Measurements from ENCODE around the gene TM9SF3. TPM values are rescaled to one million over a fixed set of nuclear protein-coding genes. Genes with fewer than 3 reads are reported as not detected.

The TM9SF3 gene
- total and polyA plus RNA-seq, 2 experiments from 2014 or later: 47.4 to 62.8 TPM

DNA sequence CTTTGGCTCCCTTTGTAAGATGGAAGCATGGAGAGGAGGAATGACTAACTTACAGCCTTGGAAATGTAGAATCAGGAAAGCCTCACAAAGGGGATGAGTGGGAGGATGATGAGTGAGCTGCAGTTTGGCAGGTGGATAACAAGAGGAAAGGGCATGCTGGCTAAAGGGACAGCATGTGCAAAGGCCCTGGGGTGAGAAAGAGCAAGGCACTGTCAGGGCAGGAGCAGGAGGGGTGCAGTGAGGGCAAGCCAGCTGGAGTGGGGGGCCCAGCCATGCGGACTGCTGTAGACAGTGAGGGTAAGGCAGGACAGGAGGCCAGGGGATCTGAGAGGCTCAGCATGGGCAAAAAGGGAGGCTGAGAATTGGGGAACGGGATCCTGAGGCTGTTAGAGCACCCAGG lies 93.6 kb downstream of the TM9SF3 start:
- Histone ChIP-seq H3K4me1 (ENCODE audit: low read depth) (no peaks in the 10 kb centered on the region), H3K36me3 (no peaks in the 10 kb centered on the region), H3K27me3 (no peaks in the 10 kb centered on the region), H3K4me3 (no peak overlapping the region), H3K9me3 (ENCODE audit: low read depth) (no peaks in the 10 kb centered on the region), H3K27ac (no peak overlapping the region)
- TF ChIP-seq, protein P1, sequence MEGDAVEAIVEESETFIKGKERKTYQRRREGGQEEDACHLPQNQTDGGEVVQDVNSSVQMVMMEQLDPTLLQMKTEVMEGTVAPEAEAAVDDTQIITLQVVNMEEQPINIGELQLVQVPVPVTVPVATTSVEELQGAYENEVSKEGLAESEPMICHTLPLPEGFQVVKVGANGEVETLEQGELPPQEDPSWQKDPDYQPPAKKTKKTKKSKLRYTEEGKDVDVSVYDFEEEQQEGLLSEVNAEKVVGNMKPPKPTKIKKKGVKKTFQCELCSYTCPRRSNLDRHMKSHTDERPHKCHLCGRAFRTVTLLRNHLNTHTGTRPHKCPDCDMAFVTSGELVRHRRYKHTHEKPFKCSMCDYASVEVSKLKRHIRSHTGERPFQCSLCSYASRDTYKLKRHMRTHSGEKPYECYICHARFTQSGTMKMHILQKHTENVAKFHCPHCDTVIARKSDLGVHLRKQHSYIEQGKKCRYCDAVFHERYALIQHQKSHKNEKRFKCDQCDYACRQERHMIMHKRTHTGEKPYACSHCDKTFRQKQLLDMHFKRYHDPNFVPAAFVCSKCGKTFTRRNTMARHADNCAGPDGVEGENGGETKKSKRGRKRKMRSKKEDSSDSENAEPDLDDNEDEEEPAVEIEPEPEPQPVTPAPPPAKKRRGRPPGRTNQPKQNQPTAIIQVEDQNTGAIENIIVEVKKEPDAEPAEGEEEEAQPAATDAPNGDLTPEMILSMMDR (IDR thresholded peaks at IDR 0.05; ENCODE audit: low read depth, low read length): no peak
- DNase-seq (ENCODE audit: low read depth in 1 of 2, low spot score in 1 of 2): no peak

DNA sequence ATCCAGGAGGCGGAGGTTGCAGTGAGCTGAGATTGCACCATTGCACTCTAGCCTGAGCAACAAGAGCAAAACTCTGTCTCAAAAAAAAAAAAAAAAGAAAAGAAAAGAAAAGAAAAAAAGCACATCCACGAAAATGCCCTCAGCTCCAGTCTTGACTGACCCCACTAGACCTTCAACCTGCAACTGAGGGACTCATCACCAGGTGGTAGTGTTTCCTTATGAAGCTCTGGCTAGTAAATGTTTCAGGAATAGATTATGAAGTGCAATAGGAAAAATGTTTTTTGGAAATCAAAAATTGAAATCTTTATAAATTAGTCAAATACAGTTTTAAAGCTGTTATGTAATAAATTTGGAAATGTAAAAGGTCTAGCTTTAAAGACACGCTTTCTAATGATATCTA lies 95.5 kb downstream of the TM9SF3 start:
- Histone ChIP-seq H3K9me3 (ENCODE audit: low read depth) (no peaks in the 10 kb centered on the region), H3K27ac (no peak overlapping the region), H3K27me3 (no peaks in the 10 kb centered on the region), H3K36me3 (no peaks in the 10 kb centered on the region), H3K4me3 (no peak overlapping the region), H3K4me1 (ENCODE audit: low read depth) (no peaks in the 10 kb centered on the region)
- DNase-seq (ENCODE audit: low read depth in 1 of 2, low spot score in 1 of 2): no peak
- TF ChIP-seq, protein P1 (IDR thresholded peaks at IDR 0.05; ENCODE audit: low read depth, low read length): no peak

DNA sequence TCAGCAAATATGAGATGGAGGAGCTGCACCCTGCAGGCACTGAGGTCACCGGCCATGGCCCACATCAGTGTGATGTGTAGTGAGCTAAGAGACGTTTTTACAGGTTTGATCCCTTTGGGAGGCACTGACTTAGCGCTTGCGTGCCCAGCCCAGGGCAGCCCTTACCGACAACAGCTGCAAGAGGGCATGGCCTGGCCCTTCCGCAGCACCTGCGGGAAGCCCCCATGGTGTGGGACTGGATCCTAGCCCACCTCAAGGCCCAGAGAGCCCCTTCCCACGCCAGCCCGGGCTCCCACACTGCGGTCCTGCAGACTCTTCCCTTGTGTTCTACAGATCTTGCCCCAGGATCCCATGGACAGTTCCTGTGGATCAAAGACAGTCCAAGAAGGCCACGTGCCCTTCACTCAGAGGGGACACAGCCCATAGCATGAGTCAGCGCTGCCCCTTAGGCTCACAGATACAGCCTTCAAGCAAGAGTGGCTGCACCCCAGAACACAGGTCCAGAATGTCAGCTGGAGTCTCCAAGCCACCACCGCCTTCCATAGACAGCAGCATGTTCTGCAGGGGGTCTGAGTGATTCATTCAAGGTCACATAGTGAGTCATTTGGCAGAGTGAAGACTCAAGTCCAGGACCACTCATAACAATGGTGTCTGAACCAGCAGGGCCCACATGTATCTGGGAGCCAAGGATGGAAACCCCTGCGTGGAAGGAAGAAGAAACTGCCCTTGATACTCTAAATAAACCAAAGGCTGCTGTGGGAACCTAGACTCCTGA lies 98.5 kb downstream of the TM9SF3 start:
- DNase-seq (ENCODE audit: low read depth in 1 of 2, low spot score in 1 of 2): no peak
- H3K27me3 ChIP-seq: no peaks in the 10 kb centered on the region
- H3K4me1 ChIP-seq (ENCODE audit: low read depth): no peaks in the 10 kb centered on the region
- no peak overlapping the region for H3K27ac ChIP-seq
- H3K4me3 ChIP-seq: no peak overlapping the region
- no peaks in the 10 kb centered on the region for H3K36me3 ChIP-seq
- TF ChIP-seq, protein P1 (IDR thresholded peaks at IDR 0.05; ENCODE audit: low read depth, low read length): no peak
- H3K9me3 ChIP-seq (ENCODE audit: low read depth): no peaks in the 10 kb centered on the region

- H3K4me1 ChIP-seq (ENCODE audit: low read depth): no peaks in the 10 kb centered on the region
- H3K27ac ChIP-seq: no peak overlapping the region
- no peaks in the 10 kb centered on the region for H3K27me3 ChIP-seq
- H3K4me3 ChIP-seq: no peak overlapping the region
- DNase-seq (ENCODE audit: low read depth in 1 of 2, low spot score in 1 of 2): no peak
- no peaks in the 10 kb centered on the region for H3K36me3 ChIP-seq
- no peaks in the 10 kb centered on the region for H3K9me3 ChIP-seq (ENCODE audit: low read depth)
- TF ChIP-seq, protein P1 (IDR thresholded peaks at IDR 0.05; ENCODE audit: low read depth, low read length): no peak
These were observed 103.8 kb downstream of the TM9SF3 start for GRCh38 chr10:96482815-96483588.

DNA sequence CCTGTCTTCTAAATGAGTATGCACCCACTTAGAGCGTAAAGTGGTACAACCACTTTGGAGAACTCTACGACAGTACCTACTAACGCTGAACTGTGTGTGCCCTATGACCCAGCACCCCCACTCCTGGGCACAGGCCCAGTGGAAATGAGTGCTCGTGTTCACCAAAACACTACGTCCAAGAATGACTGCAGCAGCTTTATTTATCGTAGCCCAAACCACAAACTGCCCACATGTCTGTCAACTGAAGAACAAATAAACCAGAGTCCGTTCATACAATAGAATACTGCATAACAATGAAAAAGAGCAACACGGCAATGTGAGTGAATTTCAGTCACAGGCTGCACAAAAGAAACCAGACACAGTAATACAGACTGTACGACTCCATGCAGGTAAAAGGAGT lies 108.5 kb downstream of the TM9SF3 start:
- TF ChIP-seq, protein P1 (IDR thresholded peaks at IDR 0.05; ENCODE audit: low read depth, low read length): no peak
- H3K4me1 ChIP-seq (ENCODE audit: low read depth): no peaks in the 10 kb centered on the region
- H3K9me3 ChIP-seq (ENCODE audit: low read depth): no peaks in the 10 kb centered on the region
- DNase-seq (ENCODE audit: low read depth in 1 of 2, low spot score in 1 of 2): no peak
- no peak overlapping the region for H3K27ac ChIP-seq
- H3K36me3 ChIP-seq: no peaks in the 10 kb centered on the region
- no peak overlapping the region for H3K4me3 ChIP-seq
- H3K27me3 ChIP-seq: no peaks in the 10 kb centered on the region
